Ascending aorta (tissue), 2 donors: Measurements from ENCODE around the gene DNAJB8. TPM values are rescaled to one million over a fixed set of nuclear protein-coding genes. Genes with fewer than 3 reads are reported as not detected.

ENCODE experiments used
- DNase-seq, 2 donors: peaks; one replicate each; pipeline ENCODE4 v3.0.0-alpha.2; 2019; ENCODE audit warnings: low spot score in 2 of 2
- H3K27ac ChIP-seq, 2 donors: fragments of 200-600 bp; sonication (generic); one replicate each; pipeline ENCODE4 v1.5.1; 2016 to 2017; ENCODE audit warnings: mild to moderate bottlenecking in 1 of 2
- H3K27me3 ChIP-seq: fragments of 200-600 bp; sonication (generic); one replicate; pipeline ENCODE4 v1.5.1; 2017
- H3K36me3 ChIP-seq, 2 donors: fragments of 200-600 bp; sonication (generic); one replicate each; pipeline ENCODE4 v1.5.1; 2016
- H3K4me1 ChIP-seq, 2 donors: fragments of 200-600 bp; sonication (generic); one replicate each; pipeline ENCODE4 v1.5.1; 2016 to 2017; ENCODE audit warnings: mild to moderate bottlenecking in 1 of 2
- H3K4me3 ChIP-seq, 2 donors: fragments of 200-600 bp; sonication (generic); one replicate each; pipeline ENCODE4 v1.5.1; 2016 to 2017; ENCODE audit warnings: mild to moderate bottlenecking in 1 of 2
- H3K9me3 ChIP-seq, 2 donors: fragments of 200-600 bp; sonication (generic); one replicate each; pipeline ENCODE4 v1.5.1; 2016
- CTCF ChIP-seq, 3 experiments: fragments of 200-600 bp in 2 of 3; fragments of 450-650 bp in 1 of 3; sonication (generic) in 2 of 3; IDR thresholded peaks; one replicate each; pipeline ENCODE4 v1.5.1; 2016 to 2019; ENCODE audit warnings: antibody characterized with exemption in 3 of 3, mild to moderate bottlenecking in 1 of 3, moderate library complexity in 1 of 3
- intact Hi-C: fragments of 100-400 bp; cut with DNase I; formaldehyde crosslinking; loops from one replicate; pipeline ENCODE4 v1.15.1; 2023
- total RNA-seq: library from RNA; depleted of rRNA; stranded (reverse); fragments of >200 nt; gene quantifications from one replicate; pipeline ENCODE4 v1.1.0, GENCODE V29; 2016

Gene DNAJB8
- total RNA-seq, 1 donor from 2014 or later: not detected

DNA sequence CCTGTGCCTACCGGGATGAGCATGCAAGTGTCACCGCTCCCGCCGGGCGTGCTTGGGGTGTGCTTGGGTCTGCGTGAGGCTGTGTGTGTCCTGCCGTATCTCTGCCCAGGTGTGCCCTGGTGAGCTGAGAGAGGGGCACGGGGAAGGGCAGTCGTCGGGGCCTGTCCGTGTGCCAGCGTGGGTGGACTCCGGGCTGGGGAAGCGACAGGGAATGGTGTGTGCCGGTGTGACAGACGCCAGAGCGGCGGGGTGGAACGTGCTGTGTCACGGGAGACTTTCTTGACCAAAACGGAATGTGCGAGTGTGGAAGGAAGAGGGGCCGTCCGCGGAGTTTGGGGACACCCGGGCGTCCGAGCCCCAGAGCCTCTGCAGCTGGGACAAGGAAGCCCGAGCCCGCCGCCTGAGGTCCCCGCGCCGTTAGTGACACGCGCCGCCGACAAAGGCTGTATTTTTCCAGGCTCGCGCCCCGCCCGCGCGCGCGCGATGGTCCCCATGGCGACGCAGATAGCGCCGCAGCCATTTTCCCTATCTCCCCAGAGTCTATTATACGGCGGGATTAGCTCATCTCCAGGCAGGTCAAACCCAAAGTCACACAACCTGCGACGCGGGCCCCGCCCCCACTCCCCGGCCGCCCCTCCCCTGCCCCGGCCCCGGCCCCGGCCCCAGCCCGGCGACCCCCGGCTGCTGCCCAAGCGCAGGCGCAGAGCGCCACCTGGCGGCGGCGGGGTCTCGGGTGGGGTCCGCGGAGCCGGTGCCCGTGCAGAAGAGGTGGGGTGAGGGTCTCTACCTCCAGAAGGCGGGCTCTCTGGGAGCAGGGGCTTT is 30.8 kb upstream of the DNAJB8 start:
- TF ChIP-seq CTCF (IDR thresholded peaks at IDR 0.05): peak; percentile 44 to 66 (median 49)
- DNase-seq: peak in 1 of 2 donors; percentile 65
- H3K27ac ChIP-seq: no peak overlapping the region
- peaks cover 15% of the 10 kb centered on the region for H3K27me3 ChIP-seq
- peak overlapping the region; percentile 66 to 68 for H3K4me3 ChIP-seq
- intact Hi-C loops: loop anchor here (5.0 to 10.0 kb wide), 4 partner anchors 70 to 423 kb away; no protein-coding TSS in a partner anchor
- peaks cover 8% of the 10 kb centered on the region in 2 donors for H3K4me1 ChIP-seq
- H3K9me3 ChIP-seq: no peaks in the 10 kb centered on the region
- no peaks in the 10 kb centered on the region for H3K36me3 ChIP-seq

- intact Hi-C loops: loop anchor here (5.0 to 10.0 kb wide), 4 partner anchors 69 to 422 kb away; no protein-coding TSS in a partner anchor
- DNase-seq: peak in 1 of 2 donors; percentile 61
- Histone ChIP-seq H3K9me3 (no peaks in the 10 kb centered on the region), H3K4me3 (peak overlapping the region; percentile 66 to 68), H3K27me3 (peaks cover 23% of the 10 kb centered on the region), H3K27ac (no peak overlapping the region), H3K36me3 (no peaks in the 10 kb centered on the region), H3K4me1 (peaks cover 8 to 12% of the 10 kb centered on the region in 2 donors)
- TF ChIP-seq CTCF (IDR thresholded peaks at IDR 0.05): no peak
Observed at GRCh38 chr3:128496602-128497304, 30.1 kb upstream of the DNAJB8 start.

DNA sequence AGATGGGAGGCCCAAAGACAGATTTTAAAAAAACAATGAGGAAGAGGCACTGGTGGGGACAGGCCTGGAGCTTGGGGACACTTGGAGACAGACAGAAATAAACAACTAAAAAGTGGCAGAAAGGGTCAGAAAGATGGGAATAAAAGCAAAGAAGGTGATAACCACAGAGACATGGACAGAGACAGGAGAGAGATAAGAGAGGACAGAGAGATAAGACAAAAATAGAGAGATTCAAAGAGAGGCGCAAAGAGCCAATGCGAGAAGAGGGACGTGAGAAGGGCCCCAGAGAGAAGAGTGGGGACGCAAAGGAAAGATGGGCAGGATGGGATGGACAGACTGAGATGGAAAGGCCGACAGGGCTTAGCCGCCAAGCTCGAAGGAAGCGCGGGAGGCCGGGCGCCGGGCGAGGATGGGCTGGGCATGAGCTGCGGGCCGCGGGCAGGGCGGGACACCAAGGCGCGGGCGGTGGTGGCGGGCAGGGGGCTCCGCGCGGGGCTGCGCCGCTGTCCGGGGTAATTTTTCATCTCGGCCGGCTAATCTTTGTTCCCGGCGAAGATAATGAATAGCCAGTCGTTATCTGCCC is 29.4 kb upstream of the DNAJB8 start:
- intact Hi-C loops: loop anchor here (5.0 to 10.0 kb wide), 4 partner anchors 69 to 421 kb away; no protein-coding TSS in a partner anchor

GRCh38 chr3:128495435-128495970 is 28.8 kb upstream of the DNAJB8 start:
- no peaks in the 10 kb centered on the region for H3K9me3 ChIP-seq
- H3K27ac ChIP-seq: no peak overlapping the region
- no peak for TF ChIP-seq CTCF (IDR thresholded peaks at IDR 0.05)
- peak in 1 of 2 donors; percentile 43 for DNase-seq
- peaks cover 8 to 13% of the 10 kb centered on the region in 2 donors for H3K4me1 ChIP-seq
- intact Hi-C loops: loop anchor here (5.0 to 10.0 kb wide), 4 partner anchors 68 to 421 kb away; no protein-coding TSS in a partner anchor
- H3K36me3 ChIP-seq: no peaks in the 10 kb centered on the region
- no peak overlapping the region for H3K4me3 ChIP-seq
- H3K27me3 ChIP-seq: peaks cover 35% of the 10 kb centered on the region

More for the DNA sequence above, 29.4 kb upstream of the DNAJB8 start:
- peaks cover 29% of the 10 kb centered on the region for H3K27me3 ChIP-seq
- peak in 1 of 2 donors; percentile 44 for DNase-seq
- peaks cover 8 to 13% of the 10 kb centered on the region in 2 donors for H3K4me1 ChIP-seq
- H3K9me3 ChIP-seq: no peaks in the 10 kb centered on the region
- no peak for TF ChIP-seq CTCF (IDR thresholded peaks at IDR 0.05)
- no peaks in the 10 kb centered on the region for H3K36me3 ChIP-seq
- H3K27ac ChIP-seq: no peak overlapping the region
- no peak overlapping the region for H3K4me3 ChIP-seq

GRCh38 chr3:128494367-128494650 is 27.6 kb upstream of the DNAJB8 start:
- intact Hi-C loops: loop anchor here (10.0 kb wide), 1 partner anchor 420 kb away; no protein-coding TSS in a partner anchor

More at GRCh38 chr3:128494367-128494650, 27.6 kb upstream of the DNAJB8 start:
- H3K36me3 ChIP-seq: no peaks in the 10 kb centered on the region
- H3K4me1 ChIP-seq: peaks cover 16 to 20% of the 10 kb centered on the region in 2 donors
- DNase-seq: peak in 1 of 2 donors; percentile 27
- H3K4me3 ChIP-seq: no peak overlapping the region
- peaks cover 47% of the 10 kb centered on the region for H3K27me3 ChIP-seq
- no peaks in the 10 kb centered on the region for H3K9me3 ChIP-seq
- no peak for TF ChIP-seq CTCF (IDR thresholded peaks at IDR 0.05)
- no peak overlapping the region for H3K27ac ChIP-seq
